CD4-positive, CD25-positive, alpha-beta regulatory T cell (primary cell): ENCODE results near the gene EDN3. TPM values are rescaled to one million over a fixed set of nuclear protein-coding genes. Genes with fewer than 3 reads are reported as not detected.
"Not testable (repeated sequence)": the region's sequence is repeated elsewhere in the genome, so short reads cannot be mapped to it uniquely, and the experiment has no call there.

Source experiments
- ATAC-seq, 2 donors: fragments of 150-1000 bp; cut with Tn5 transposase; one replicate each; pipeline ENCODE4 v1.10.0; 2021; ENCODE audit warnings: low read depth in 2 of 2, moderate number of reproducible peaks in 2 of 2, moderate library complexity in 1 of 2
- DNase-seq, 3 donors: peaks; one replicate each; pipeline versions ENCODE4 v3.0.0 to v3.0.0-alpha.2; 2012 to 2022; ENCODE audit warnings: mixed read lengths in 1 of 3
- H3K27ac ChIP-seq: one replicate; pipeline ENCODE4 v1.7.0; 2013; ENCODE audit warnings: mild to moderate bottlenecking, low read length; ENCODE audit not compliant: insufficient read depth, poor library complexity, severe bottlenecking
- H3K27me3 ChIP-seq: one replicate; pipeline ENCODE4 v1.7.0; 2013; ENCODE audit warnings: low read length; ENCODE audit not compliant: control insufficient read depth, insufficient read depth
- H3K36me3 ChIP-seq: one replicate; pipeline ENCODE4 v1.7.0; 2013; ENCODE audit warnings: mild to moderate bottlenecking, low read length, moderate library complexity; ENCODE audit not compliant: control insufficient read depth, insufficient read depth
- H3K4me1 ChIP-seq: 2 replicates; pipeline ENCODE4 v1.7.0; 2013; ENCODE audit warnings: mild to moderate bottlenecking, low read length; ENCODE audit not compliant: insufficient read depth, control insufficient read depth, poor library complexity, severe bottlenecking
- H3K4me3 ChIP-seq: one replicate; pipeline ENCODE4 v1.7.0; 2013; ENCODE audit warnings: low read depth, mild to moderate bottlenecking, low read length, moderate library complexity
- H3K9me3 ChIP-seq, 2 experiments: 1 replicate in 1 of 2; 2 replicates in 1 of 2; pipeline ENCODE4 v1.7.0; 2013; ENCODE audit warnings: low read length in 2 of 2, mild to moderate bottlenecking in 1 of 2, moderate library complexity in 1 of 2; ENCODE audit not compliant: control insufficient read depth in 2 of 2
- H3K27ac Mint-ChIP-seq, 3 donors: one replicate each; pipeline ENCODE4 v1.8.0; 2020 to 2022; ENCODE audit warnings: mild to moderate bottlenecking in 3 of 3, mixed read lengths in 3 of 3, moderate library complexity in 2 of 3
- H3K27me3 Mint-ChIP-seq: one replicate; pipeline ENCODE4 v1.8.0; 2022; ENCODE audit warnings: mild to moderate bottlenecking, mixed read lengths
- H3K36me3 Mint-ChIP-seq: one replicate; pipeline ENCODE4 v1.8.0; 2020; ENCODE audit warnings: mixed read lengths
- H3K4me1 Mint-ChIP-seq, 4 donors: one replicate each; pipeline ENCODE4 v1.8.0; 2020 to 2022; ENCODE audit warnings: mixed read lengths in 4 of 4, mild to moderate bottlenecking in 1 of 4
- H3K4me3 Mint-ChIP-seq, 4 donors: one replicate each; pipeline ENCODE4 v1.8.0; 2020 to 2022; ENCODE audit warnings: mild to moderate bottlenecking in 4 of 4, mixed read lengths in 4 of 4, moderate library complexity in 3 of 4
- H3K9me3 Mint-ChIP-seq, 7 donors: one replicate each; pipeline ENCODE4 v1.8.0; 2020 to 2022; ENCODE audit warnings: mixed read lengths in 7 of 7, mild to moderate bottlenecking in 3 of 7, moderate library complexity in 2 of 7
- polyA plus RNA-seq, 4 donors: library from polyadenylated mRNA; unstranded; fragments of 300-500 nt; fragmentation: Illumina TruSeq; gene quantifications; one replicate each; pipeline ENCODE4 v1.2.3, GENCODE V29; 2021
- total RNA-seq: library from RNA; stranded (reverse); gene quantifications from one replicate; pipeline ENCODE4 v1.2.3, GENCODE V29; 2022

Gene EDN3
- total and polyA plus RNA-seq, 5 donors from 2014 or later: 0.44 TPM; not detected in 4

DNA sequence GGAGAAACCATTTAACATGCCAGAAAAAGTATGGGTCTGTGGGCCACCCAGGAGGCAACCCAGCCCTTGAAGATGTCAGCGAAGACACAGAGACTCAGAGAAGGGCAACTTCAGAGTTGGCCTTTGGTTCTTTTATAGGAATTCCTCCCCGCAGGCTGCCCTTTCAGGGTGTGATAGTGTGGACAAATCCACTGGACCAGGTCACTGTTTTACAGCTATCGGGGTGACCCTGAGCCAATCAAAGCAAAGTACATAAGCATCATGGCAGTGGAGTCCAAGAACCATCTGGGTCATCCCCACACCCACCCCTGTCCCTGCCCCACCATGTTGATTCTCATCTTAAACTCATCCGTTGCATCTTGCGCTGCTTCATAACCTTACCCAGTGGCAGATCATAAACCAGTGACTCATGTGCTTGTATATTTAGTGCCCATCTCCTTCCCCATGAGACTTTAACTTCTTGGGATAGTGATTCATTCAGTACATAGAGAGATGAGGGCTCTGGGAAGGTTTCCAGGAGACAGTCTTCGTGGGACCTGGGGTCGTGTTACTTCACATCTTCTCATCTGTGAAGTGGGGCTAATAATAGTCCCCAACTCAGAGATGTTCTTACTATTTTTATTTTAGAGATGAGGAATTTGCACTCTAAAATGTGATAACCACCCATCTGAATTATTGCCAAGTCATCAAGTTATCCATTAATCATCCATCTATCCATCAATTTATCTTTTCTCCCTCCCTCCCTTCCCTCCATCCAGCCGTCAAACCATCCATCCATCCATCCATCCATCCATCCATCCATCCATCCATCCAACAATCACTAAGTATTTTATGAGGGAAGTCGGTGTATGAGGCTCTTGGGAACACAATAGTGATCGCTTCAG, 51.0 kb downstream of the EDN3 start:
- Mint-ChIP-seq H3K27ac (no peak overlapping the region), H3K4me1 (peaks cover 0 to 9% (median 4%) of the 10 kb centered on the region in 4 donors), H3K27me3 (peaks cover 10% of the 10 kb centered on the region), H3K4me3 (no peak overlapping the region), H3K36me3 (no peaks in the 10 kb centered on the region), H3K9me3 (peaks cover 0 to 2% (median 0%) of the 10 kb centered on the region in 7 donors)
- ATAC-seq: no peak
- Histone ChIP-seq H3K4me1 (no peaks in the 10 kb centered on the region), H3K4me3 (no peak overlapping the region), H3K9me3 (no peaks in the 10 kb centered on the region), H3K27ac (no peak overlapping the region), H3K36me3 (no peaks in the 10 kb centered on the region), H3K27me3 (peaks cover 4% of the 10 kb centered on the region)
- DNase-seq: no peak

DNA sequence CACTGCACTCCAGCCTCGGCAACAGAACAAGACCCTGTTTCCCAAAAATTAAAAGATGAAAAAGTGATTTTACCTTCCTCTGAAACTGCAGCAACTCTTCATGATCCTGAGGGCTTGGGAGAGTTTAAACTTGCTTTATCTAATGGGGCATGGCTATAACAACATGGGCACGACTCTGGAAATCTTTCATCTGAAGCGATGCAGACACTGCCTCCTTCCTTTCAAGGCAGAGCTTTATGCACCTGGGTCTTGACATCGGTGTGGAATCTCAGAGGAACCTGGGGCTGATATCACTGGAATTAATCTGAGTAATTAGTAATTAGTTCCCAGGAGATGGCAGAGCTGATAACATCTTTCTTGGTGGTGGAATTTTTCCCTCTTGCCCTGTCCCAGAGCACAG, 52.1 kb downstream of the EDN3 start:
- peaks cover 0 to 2% (median 0%) of the 10 kb centered on the region in 7 donors for H3K9me3 Mint-ChIP-seq
- Histone ChIP-seq H3K27ac (no peak overlapping the region), H3K4me1 (no peaks in the 10 kb centered on the region), H3K9me3 (no peaks in the 10 kb centered on the region), H3K36me3 (no peaks in the 10 kb centered on the region), H3K4me3 (no peak overlapping the region), H3K27me3 (peaks cover 4% of the 10 kb centered on the region)
- peaks cover 2% of the 10 kb centered on the region for H3K27me3 Mint-ChIP-seq
- ATAC-seq (no peak), DNase-seq (no peak)
- H3K4me1 Mint-ChIP-seq: peaks cover 0 to 9% (median 4%) of the 10 kb centered on the region in 4 donors
- no peaks in the 10 kb centered on the region for H3K36me3 Mint-ChIP-seq
- no peak overlapping the region for H3K4me3 Mint-ChIP-seq
- H3K27ac Mint-ChIP-seq: no peak overlapping the region

DNA sequence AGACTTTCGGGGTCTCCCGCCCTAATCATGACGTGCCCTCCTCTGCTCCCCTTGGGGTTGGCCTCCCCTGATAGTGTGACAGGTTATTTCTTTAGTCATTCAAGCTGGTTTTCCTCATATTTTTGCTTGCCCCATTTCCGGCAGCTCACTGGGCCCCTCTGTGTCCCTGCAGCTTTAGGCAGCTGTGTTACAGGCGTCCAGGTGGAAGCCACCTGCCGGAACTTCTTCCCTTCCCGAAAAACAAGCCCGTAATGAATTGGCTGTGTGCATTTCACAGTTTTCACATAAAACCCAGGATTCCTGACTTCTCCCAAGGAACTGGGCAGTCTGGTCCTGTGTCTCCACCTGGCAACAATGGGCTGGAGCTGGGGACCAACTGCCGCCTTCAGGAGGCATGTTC, 52.6 kb downstream of the EDN3 start:
- Mint-ChIP-seq H3K27ac (no peak overlapping the region), H3K4me1 (peaks cover 0 to 9% (median 4%) of the 10 kb centered on the region in 4 donors), H3K9me3 (peaks cover 0 to 2% (median 0%) of the 10 kb centered on the region in 7 donors), H3K27me3 (no peaks in the 10 kb centered on the region), H3K36me3 (no peaks in the 10 kb centered on the region), H3K4me3 (no peak overlapping the region)
- Histone ChIP-seq H3K36me3 (no peaks in the 10 kb centered on the region), H3K9me3 (no peaks in the 10 kb centered on the region), H3K27ac (no peak overlapping the region), H3K4me1 (no peaks in the 10 kb centered on the region), H3K27me3 (peaks cover 3% of the 10 kb centered on the region), H3K4me3 (no peak overlapping the region)
- ATAC-seq (no peak), DNase-seq (no peak)

DNA sequence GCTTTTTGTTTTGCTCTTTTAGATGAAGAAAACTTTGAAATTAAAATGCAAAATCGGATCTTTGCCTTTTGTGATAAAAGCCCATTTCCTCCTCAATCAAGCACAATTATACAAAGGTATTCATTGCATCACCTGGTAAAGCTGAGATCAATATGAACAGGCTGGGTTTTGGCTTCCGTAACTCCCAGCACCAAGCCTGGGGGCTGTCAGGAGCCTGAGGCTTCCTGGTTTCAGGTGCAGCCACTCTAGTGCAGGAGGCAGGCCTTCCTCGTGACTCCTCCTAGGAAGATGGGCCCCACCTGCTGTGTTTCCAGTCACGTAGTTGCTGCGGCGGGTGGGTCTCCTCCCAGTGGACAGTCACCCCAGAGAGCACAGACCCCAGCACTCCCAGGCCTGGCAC, 54.0 kb downstream of the EDN3 start:
- Mint-ChIP-seq H3K36me3 (no peaks in the 10 kb centered on the region), H3K4me3 (no peak overlapping the region), H3K27me3 (no peaks in the 10 kb centered on the region), H3K9me3 (peaks cover 0 to 2% (median 0%) of the 10 kb centered on the region in 7 donors), H3K27ac (no peak overlapping the region), H3K4me1 (peaks cover 0 to 9% (median 4%) of the 10 kb centered on the region in 4 donors)
- H3K4me3 ChIP-seq: no peak overlapping the region
- no peak for DNase-seq
- no peak for ATAC-seq
- no peaks in the 10 kb centered on the region for H3K27me3 ChIP-seq
- H3K9me3 ChIP-seq: no peaks in the 10 kb centered on the region
- H3K4me1 ChIP-seq: no peaks in the 10 kb centered on the region
- no peak overlapping the region for H3K27ac ChIP-seq
- no peaks in the 10 kb centered on the region for H3K36me3 ChIP-seq

DNA sequence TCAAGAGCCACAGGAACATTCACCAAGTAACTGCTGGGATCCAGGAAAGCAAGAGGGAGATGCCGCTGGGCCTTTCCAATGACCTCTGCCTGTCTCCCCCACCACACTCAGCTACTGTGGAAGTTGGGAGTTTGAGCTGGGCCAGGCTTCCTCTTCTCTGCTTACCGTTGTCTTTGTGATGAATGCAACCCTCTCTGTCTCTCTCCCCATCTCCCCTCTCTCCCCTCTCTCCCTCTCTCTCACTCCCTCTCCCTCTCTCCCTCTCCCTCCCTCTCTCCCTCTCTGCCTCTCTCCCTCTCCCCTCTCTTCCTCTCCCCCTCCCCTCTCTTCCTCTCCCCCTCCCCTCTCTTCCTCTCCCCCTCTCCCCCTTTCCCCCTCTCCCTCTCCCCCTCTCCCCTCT, 54.8 kb downstream of the EDN3 start:
- ATAC-seq: no peak
- Mint-ChIP-seq H3K4me1 (peaks cover 0 to 9% (median 4%) of the 10 kb centered on the region in 4 donors), H3K36me3 (no peaks in the 10 kb centered on the region), H3K27me3 (peaks cover 4% of the 10 kb centered on the region), H3K4me3 (no peak overlapping the region), H3K27ac (no peak overlapping the region), H3K9me3 (peaks cover 0 to 2% (median 0%) of the 10 kb centered on the region in 7 donors)
- Histone ChIP-seq H3K4me3 (no peak overlapping the region), H3K27ac (no peak overlapping the region), H3K36me3 (no peaks in the 10 kb centered on the region), H3K27me3 (no peaks in the 10 kb centered on the region), H3K4me1 (no peaks in the 10 kb centered on the region), H3K9me3 (no peaks in the 10 kb centered on the region)
- no peak for DNase-seq

DNA sequence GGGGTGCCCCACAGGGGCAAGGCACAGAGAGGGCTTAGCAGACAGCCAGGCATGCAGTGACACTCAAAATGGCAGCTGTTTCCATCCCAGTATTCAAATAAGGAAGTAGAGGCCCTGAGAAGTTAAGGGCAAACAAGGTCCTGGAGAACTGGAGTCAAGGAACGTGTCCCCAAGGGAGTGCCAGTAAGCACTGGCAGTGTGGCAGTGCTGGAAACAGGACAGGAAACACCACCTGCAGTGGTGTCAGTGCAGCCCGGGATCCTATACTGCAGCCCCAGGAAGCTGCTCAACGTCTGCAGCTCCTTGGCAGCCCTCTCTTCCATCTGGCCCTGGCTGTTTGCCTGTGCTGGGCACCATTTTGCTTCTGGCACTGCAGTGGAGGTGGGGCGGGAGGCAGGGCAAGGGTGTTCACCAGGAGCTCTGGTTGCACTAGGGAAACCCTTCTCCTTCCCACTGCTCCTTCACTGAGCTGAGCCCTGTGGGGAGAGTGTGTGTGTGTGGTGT, 56.3 kb downstream of the EDN3 start:
- Mint-ChIP-seq H3K36me3 (no peaks in the 10 kb centered on the region), H3K4me3 (no peak overlapping the region)

DNA sequence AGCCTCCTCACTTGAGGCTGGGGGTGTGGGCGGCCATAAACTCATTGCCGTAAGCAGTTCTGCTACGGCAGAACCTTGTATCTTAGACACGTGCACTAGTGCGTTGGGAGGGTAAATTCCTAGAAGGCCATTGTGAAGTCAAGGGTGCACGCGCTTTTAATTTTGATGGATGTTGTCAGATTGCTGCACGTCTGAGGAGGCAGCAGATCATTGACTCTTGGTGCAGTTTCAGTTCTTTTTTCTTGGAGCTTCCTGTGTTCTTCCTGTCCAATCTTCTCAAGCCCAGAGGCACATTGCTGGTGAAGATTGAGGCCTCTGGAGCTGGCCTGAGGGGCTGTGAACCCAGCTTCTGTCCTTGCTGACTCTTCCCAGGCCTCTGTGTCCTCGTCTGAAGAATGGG, 58.4 kb downstream of the EDN3 start:
- H3K4me1 Mint-ChIP-seq, H3K4me3 Mint-ChIP-seq, H3K36me3 Mint-ChIP-seq, H3K4me3 ChIP-seq, H3K9me3 Mint-ChIP-seq, H3K27me3 ChIP-seq, H3K27ac ChIP-seq, H3K27ac Mint-ChIP-seq, ATAC-seq, H3K9me3 ChIP-seq, H3K27me3 Mint-ChIP-seq, H3K36me3 ChIP-seq, DNase-seq, H3K4me1 ChIP-seq: not testable (repeated sequence)

More for the DNA sequence above, 56.3 kb downstream of the EDN3 start:
- peaks cover 0 to 9% (median 4%) of the 10 kb centered on the region in 4 donors for H3K4me1 Mint-ChIP-seq
- Histone ChIP-seq H3K4me3 (no peak overlapping the region), H3K36me3 (no peaks in the 10 kb centered on the region), H3K4me1 (no peaks in the 10 kb centered on the region), H3K27me3 (peaks cover 3% of the 10 kb centered on the region), H3K27ac (no peak overlapping the region), H3K9me3 (no peaks in the 10 kb centered on the region)
- DNase-seq (no peak), ATAC-seq (no peak)
- peaks cover 4% of the 10 kb centered on the region for H3K27me3 Mint-ChIP-seq
- peaks cover 0 to under 1% (median 0%) of the 10 kb centered on the region in 7 donors for H3K9me3 Mint-ChIP-seq
- H3K27ac Mint-ChIP-seq: no peak overlapping the region
